ENCODE results near the gene LHX4.

LHX4 gene

GRCh38 chr1:180218806-180219765 is 11.0 kb upstream of the LHX4 start:
- DNase-seq (ENCODE audit: low spot score), result no peak
- no peak for TF ChIP-seq CTCF (IDR thresholded peaks at IDR 0.05; ENCODE audit: extremely low read depth, missing control alignments)

GRCh38 chr1:180219776-180220175 is 10.3 kb upstream of the LHX4 start:
- TF ChIP-seq CTCF (IDR thresholded peaks at IDR 0.05; ENCODE audit: extremely low read depth, missing control alignments), result no peak

GRCh38 chr1:180221462-180221861 is 8.6 kb upstream of the LHX4 start:
- no peak for TF ChIP-seq CTCF (IDR thresholded peaks at IDR 0.05; ENCODE audit: extremely low read depth, missing control alignments)
- no peak for DNase-seq (ENCODE audit: low spot score)

More at GRCh38 chr1:180219776-180220175, 10.3 kb upstream of the LHX4 start:
- DNase-seq (ENCODE audit: low spot score), result no peak

- no peak for TF ChIP-seq CTCF (IDR thresholded peaks at IDR 0.05; ENCODE audit: extremely low read depth, missing control alignments)
- DNase-seq (ENCODE audit: low spot score), result no peak
Measured at GRCh38 chr1:180224902-180225301, 5.2 kb upstream of the LHX4 start.

GRCh38 chr1:180225403-180225802 is 4.7 kb upstream of the LHX4 start:
- DNase-seq (ENCODE audit: low spot score), result no peak
- TF ChIP-seq CTCF (IDR thresholded peaks at IDR 0.05; ENCODE audit: extremely low read depth, missing control alignments), result no peak

GRCh38 chr1:180227861-180228647 is 2.0 kb upstream of the LHX4 start:
- DNase-seq (ENCODE audit: low spot score), result no peak
- no peak for TF ChIP-seq CTCF (IDR thresholded peaks at IDR 0.05; ENCODE audit: extremely low read depth, missing control alignments)
